ENCODE results near the gene PTPN2. TPM values are rescaled to one million over a fixed set of nuclear protein-coding genes. Genes with fewer than 3 reads are reported as not detected.
A peak's percentile ranks its signal among the peaks of the same experiment; 100 is the strongest.

PTPN2 gene
- total and polyA plus RNA-seq, 9 of the 15 experiments (the other 6 are each of a cell fraction or from before 2014, with no cell fraction given), result 36.6 to 66.4 (median 43.8) TPM

- 0 out of 2 replicates have a peak, but pooled peaks have one; percentile 22 for TF ChIP-seq RREB1 (CRISPR knock-in tag; IDR thresholded peaks at IDR 0.05)
- TF ChIP-seq NCOR1 (IDR thresholded peaks at IDR 0.05), result peak; percentile 54
- peak; percentile 88 for TF ChIP-seq ARID4B (CRISPR knock-in tag; IDR thresholded peaks at IDR 0.05)
- TF ChIP-seq CEBPG (CRISPR knock-in tag; IDR thresholded peaks at IDR 0.05), result peak; percentile 45; the same call in 1 of the 2 replicates
- TF ChIP-seq CEBPG (tag; conservative IDR thresholded peaks at IDR 0.05 in 1 of 2, IDR thresholded peaks at IDR 0.05 in 1 of 2), result no peak
- TF ChIP-seq ZNF695 (CRISPR knock-in tag; IDR thresholded peaks at IDR 0.05), result no peak
- TF ChIP-seq ZNF263 (CRISPR knock-in tag; IDR thresholded peaks at IDR 0.05; ENCODE audit: borderline replicate concordance), result peak; percentile 54; the same call in 1 of the 2 replicates
- TF ChIP-seq RBBP5 (IDR thresholded peaks at IDR 0.05; ENCODE audit: borderline replicate concordance, insufficient read depth, low read length, poor library complexity, severe bottlenecking), result peak; percentile 95
- TF ChIP-seq PHTF2 (CRISPR knock-in tag; IDR thresholded peaks at IDR 0.05), result no peak
- peak; percentile 97 for TF ChIP-seq POLR2B (IDR thresholded peaks at IDR 0.05; ENCODE audit: low read depth, partially characterized antibody)
- TF ChIP-seq, protein P1, sequence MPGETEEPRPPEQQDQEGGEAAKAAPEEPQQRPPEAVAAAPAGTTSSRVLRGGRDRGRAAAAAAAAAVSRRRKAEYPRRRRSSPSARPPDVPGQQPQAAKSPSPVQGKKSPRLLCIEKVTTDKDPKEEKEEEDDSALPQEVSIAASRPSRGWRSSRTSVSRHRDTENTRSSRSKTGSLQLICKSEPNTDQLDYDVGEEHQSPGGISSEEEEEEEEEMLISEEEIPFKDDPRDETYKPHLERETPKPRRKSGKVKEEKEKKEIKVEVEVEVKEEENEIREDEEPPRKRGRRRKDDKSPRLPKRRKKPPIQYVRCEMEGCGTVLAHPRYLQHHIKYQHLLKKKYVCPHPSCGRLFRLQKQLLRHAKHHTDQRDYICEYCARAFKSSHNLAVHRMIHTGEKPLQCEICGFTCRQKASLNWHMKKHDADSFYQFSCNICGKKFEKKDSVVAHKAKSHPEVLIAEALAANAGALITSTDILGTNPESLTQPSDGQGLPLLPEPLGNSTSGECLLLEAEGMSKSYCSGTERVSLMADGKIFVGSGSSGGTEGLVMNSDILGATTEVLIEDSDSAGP (CRISPR knock-in tag; IDR thresholded peaks at IDR 0.05), result peak; percentile 72; the same call in 1 of the 2 replicates
- TF ChIP-seq POLR2A (conservative IDR thresholded peaks at IDR 0.05), result peak; percentile 99
- no peak for TF ChIP-seq RBM39 (optimal IDR thresholded peaks at IDR 0.05; ENCODE audit: low read depth, low read length)
- 0 out of 2 replicates have a peak, but pooled peaks have one; percentile 55 for TF ChIP-seq HNRNPL (IDR thresholded peaks at IDR 0.05; ENCODE audit: low read depth, low read length)
Observed at GRCh38 chr18:12883684-12884405, at the start of gene PTPN2 (continued).

Measured in K562 (cell line).